ENCODE results near the gene RNF212.

Gene RNF212

DNA sequence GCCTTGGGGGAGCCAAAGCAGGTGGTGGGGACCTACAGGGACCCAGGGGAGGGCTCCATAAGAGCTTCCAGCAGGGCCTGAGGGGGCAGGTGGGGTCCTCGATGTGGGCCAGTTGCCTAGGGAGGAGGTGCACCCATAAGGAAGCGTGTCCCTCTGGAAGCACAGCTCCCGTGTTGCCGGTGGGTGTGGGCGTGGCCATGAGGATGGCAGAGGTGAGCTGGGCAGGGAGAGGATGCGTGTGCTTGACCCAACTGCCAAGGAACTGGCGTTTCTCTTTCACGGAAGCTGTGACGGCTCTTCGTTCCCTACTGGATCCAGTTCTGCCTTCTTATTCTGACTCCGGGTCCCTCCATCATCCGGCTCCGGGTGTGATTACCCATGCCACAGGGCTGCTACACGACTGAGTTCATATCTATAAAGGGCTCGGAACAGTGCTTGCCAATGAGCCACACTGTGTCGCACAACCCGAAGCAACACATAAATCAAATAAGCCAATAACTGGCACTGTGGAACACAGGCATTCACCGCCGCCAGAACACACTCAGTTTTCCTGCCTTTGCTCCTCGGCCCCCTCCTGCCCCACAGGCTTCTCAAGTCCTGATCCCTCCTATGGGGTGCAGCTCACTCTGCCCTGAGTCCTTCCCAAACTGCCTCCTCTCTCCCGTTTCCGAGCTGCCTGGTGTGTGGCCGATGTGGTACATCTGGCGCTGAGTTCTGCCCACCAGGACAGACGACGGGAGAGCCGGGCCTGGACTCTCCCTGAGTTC, 35.5 kb downstream of the RNF212 start:
- peaks cover 21% of the 10 kb centered on the region for H3K27me3 Mint-ChIP-seq
- peaks cover 27% of the 10 kb centered on the region for H3K4me1 Mint-ChIP-seq (ENCODE audit: low read depth)
- H3K4me3 Mint-ChIP-seq: no peak overlapping the region
- no peaks in the 10 kb centered on the region for H3K9me3 Mint-ChIP-seq
- H3K36me3 Mint-ChIP-seq (ENCODE audit: low read depth): no peaks in the 10 kb centered on the region
- no peak overlapping the region for H3K27ac Mint-ChIP-seq
- intact Hi-C loops (cut with micrococcal nuclease): no loop called here

GRCh38 chr4:1075809-1076699, 37.3 kb downstream of the RNF212 start:
- Mint-ChIP-seq H3K36me3 (ENCODE audit: low read depth) (no peaks in the 10 kb centered on the region), H3K9me3 (no peaks in the 10 kb centered on the region), H3K4me1 (ENCODE audit: low read depth) (peaks cover 10% of the 10 kb centered on the region), H3K27ac (no peak overlapping the region), H3K27me3 (peaks cover 24% of the 10 kb centered on the region), H3K4me3 (no peak overlapping the region)
- intact Hi-C loops (cut with micrococcal nuclease): no loop called here

GRCh38 chr4:1075225-1075624, 38.1 kb downstream of the RNF212 start:
- no peaks in the 10 kb centered on the region for H3K36me3 Mint-ChIP-seq (ENCODE audit: low read depth)
- no peaks in the 10 kb centered on the region for H3K9me3 Mint-ChIP-seq
- H3K27me3 Mint-ChIP-seq: peaks cover 25% of the 10 kb centered on the region
- no peak overlapping the region for H3K4me3 Mint-ChIP-seq
- no peak overlapping the region for H3K27ac Mint-ChIP-seq
- intact Hi-C loops (cut with micrococcal nuclease): no loop called here
- H3K4me1 Mint-ChIP-seq (ENCODE audit: low read depth): peaks cover 5% of the 10 kb centered on the region

- no peak overlapping the region for H3K27ac Mint-ChIP-seq
- intact Hi-C loops (cut with micrococcal nuclease): no loop called here
- H3K36me3 Mint-ChIP-seq (ENCODE audit: low read depth): no peaks in the 10 kb centered on the region
- peaks cover 29% of the 10 kb centered on the region for H3K27me3 Mint-ChIP-seq
- no peaks in the 10 kb centered on the region for H3K9me3 Mint-ChIP-seq
- peaks cover 5% of the 10 kb centered on the region for H3K4me1 Mint-ChIP-seq (ENCODE audit: low read depth)
- no peak overlapping the region for H3K4me3 Mint-ChIP-seq
These were observed 39.3 kb downstream of the RNF212 start for GRCh38 chr4:1074077-1074476.

DNA sequence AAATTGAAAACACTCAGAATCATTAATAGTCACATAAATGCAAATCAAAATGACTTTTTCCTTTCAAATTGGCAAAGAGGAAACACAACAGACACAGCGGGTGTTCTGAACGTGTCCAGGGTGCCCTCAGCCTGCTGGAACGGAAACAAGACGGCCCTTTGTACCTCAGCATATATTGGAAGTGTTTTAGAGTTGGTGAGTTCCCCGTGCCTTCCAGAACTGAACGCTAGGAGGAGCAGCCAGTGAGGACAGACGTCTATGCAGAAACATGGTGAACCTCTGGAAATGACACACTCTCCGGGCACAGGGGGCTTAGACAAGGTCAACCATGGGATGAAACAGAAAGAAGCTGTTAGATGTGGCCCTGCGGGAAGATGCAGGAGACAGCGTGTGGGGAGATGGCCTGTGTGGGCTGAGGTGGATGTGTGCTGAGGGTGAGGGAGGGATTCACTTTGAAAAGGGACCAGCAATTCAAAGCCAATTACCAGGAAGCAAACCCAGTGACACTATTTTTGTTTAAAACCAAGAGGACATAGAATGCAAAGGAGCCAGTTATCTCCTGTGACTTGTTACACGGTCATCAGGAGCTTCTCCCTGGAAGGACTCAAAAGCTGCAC, 40.4 kb downstream of the RNF212 start:
- H3K27me3 Mint-ChIP-seq: peaks cover 31% of the 10 kb centered on the region
- peaks cover 5% of the 10 kb centered on the region for H3K4me1 Mint-ChIP-seq (ENCODE audit: low read depth)
- intact Hi-C loops (cut with micrococcal nuclease): no loop called here
- no peaks in the 10 kb centered on the region for H3K36me3 Mint-ChIP-seq (ENCODE audit: low read depth)
- no peaks in the 10 kb centered on the region for H3K9me3 Mint-ChIP-seq
- H3K27ac Mint-ChIP-seq: no peak overlapping the region
- H3K4me3 Mint-ChIP-seq: no peak overlapping the region

DNA sequence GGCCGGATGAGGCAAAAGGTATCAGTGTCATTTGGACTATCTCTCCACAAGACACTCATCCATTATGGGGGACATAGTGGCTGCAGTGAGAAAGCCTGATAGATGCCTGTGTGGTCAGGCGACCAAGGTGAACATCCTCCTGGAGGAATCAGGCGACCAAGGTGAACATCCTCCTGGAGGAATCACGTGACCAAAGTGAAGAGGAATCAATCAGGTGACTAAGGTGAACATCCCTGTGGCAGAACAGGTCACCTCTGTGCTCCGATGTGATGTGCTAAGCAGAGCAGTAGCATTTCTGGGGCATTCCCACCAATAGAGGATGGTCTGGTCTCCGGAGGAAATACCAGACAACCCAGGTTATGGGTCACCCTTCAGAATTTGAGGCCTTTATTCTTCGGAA, 44.0 kb downstream of the RNF212 start:
- H3K27ac Mint-ChIP-seq: no peak overlapping the region
- peaks cover 45% of the 10 kb centered on the region for H3K27me3 Mint-ChIP-seq

DNA sequence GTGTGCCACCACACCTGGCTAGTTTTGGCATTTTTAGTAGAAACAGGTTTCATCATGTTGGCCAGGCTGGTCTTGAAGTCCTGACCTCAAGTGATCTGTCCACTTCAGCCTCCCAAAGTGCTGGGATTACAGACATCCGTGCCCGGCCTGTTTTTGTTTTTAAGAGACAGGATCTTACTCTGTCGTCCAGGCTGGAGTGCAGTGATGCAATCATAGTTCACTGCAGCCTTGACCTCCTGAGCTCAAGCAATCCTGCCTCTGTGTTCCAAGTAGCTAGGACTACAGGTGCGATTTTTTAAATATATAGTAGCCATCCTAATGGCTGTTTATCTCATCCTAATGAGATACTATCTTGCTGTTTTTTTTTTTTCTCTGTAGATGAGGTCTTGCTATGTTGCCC, 47.6 kb downstream of the RNF212 start:
- intact Hi-C loops (cut with micrococcal nuclease): no loop called here
- H3K27me3 Mint-ChIP-seq: peaks cover 63% of the 10 kb centered on the region
- no peaks in the 10 kb centered on the region for H3K36me3 Mint-ChIP-seq (ENCODE audit: low read depth)
- no peaks in the 10 kb centered on the region for H3K4me1 Mint-ChIP-seq (ENCODE audit: low read depth)
- H3K4me3 Mint-ChIP-seq: no peak overlapping the region
- H3K9me3 Mint-ChIP-seq: no peaks in the 10 kb centered on the region
- H3K27ac Mint-ChIP-seq: no peak overlapping the region

More for the DNA sequence above, 44.0 kb downstream of the RNF212 start:
- H3K4me1 Mint-ChIP-seq (ENCODE audit: low read depth): peaks cover 5% of the 10 kb centered on the region
- no peaks in the 10 kb centered on the region for H3K9me3 Mint-ChIP-seq
- H3K36me3 Mint-ChIP-seq (ENCODE audit: low read depth): no peaks in the 10 kb centered on the region
- no peak overlapping the region for H3K4me3 Mint-ChIP-seq
- intact Hi-C loops (cut with micrococcal nuclease): no loop called here

- Mint-ChIP-seq H3K4me3 (no peak overlapping the region), H3K36me3 (ENCODE audit: low read depth) (no peaks in the 10 kb centered on the region), H3K9me3 (no peaks in the 10 kb centered on the region), H3K27ac (no peak overlapping the region), H3K4me1 (ENCODE audit: low read depth) (no peaks in the 10 kb centered on the region), H3K27me3 (peaks cover 54% of the 10 kb centered on the region)
- intact Hi-C loops (cut with micrococcal nuclease): no loop called here
These were observed 50.9 kb downstream of the RNF212 start for GRCh38 chr4:1062419-1062818.

DNA sequence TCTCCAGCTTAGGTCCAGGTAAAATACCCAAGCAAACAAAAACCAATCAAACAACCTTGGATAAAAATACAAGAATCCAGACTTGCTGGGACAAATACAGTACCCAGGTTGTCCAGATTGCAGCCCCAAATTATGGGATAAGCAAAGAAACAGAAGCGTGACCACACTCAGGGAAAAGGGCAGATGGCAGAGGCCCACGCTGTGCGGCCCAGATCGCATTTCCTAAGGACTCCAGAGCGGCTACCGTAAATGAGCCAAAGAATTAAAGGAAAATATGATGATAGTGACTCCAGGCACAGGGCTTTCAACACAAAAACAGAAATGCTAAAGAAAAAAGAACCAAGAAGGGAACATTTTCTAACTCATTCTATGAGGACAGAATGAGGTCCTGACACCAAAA, 51.6 kb downstream of the RNF212 start:
- Mint-ChIP-seq H3K36me3 (ENCODE audit: low read depth) (no peaks in the 10 kb centered on the region), H3K27ac (no peak overlapping the region), H3K27me3 (peaks cover 59% of the 10 kb centered on the region), H3K4me3 (no peak overlapping the region), H3K4me1 (ENCODE audit: low read depth) (no peaks in the 10 kb centered on the region), H3K9me3 (no peaks in the 10 kb centered on the region)
- intact Hi-C loops (cut with micrococcal nuclease): no loop called here

DNA sequence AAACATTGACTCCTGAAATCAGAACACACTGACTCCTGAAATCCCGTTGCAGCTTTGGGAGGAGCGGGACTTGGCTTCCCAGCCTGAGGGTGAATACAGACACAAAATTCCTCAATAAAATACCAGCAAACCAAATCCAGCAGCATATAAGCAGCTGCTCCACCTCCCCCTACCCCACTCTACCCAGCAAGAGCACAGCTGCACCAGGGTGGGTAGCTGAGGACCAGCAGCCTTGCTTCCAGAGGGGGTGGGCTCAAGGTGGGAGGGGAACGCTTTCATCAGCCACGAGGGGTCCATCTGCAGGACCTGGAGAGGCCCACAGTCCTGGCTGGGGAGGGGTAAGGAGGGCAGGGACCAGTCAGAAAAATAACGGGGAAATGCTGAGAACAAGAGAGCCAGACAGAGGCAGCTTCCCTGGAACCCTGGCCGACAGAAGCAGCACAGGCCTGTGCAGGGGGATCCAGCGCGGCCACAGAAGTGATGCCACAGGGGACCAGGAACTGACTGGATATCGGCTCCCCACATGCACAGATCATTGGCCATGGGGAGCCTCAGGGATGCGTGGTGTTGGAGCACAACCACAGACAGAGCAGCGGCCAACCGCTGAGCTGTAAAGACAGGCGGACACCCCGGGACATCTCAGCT, 52.2 kb downstream of the RNF212 start:
- H3K4me1 Mint-ChIP-seq (ENCODE audit: low read depth): peaks cover 3% of the 10 kb centered on the region
- H3K27ac Mint-ChIP-seq: no peak overlapping the region
- no peak overlapping the region for H3K4me3 Mint-ChIP-seq
- H3K9me3 Mint-ChIP-seq: no peaks in the 10 kb centered on the region
- peaks cover 58% of the 10 kb centered on the region for H3K27me3 Mint-ChIP-seq
- intact Hi-C loops (cut with micrococcal nuclease): no loop called here
- no peaks in the 10 kb centered on the region for H3K36me3 Mint-ChIP-seq (ENCODE audit: low read depth)

GRCh38 chr4:1060621-1061020, 52.7 kb downstream of the RNF212 start:
- no peak overlapping the region for H3K27ac Mint-ChIP-seq
- intact Hi-C loops (cut with micrococcal nuclease): no loop called here
- H3K4me1 Mint-ChIP-seq (ENCODE audit: low read depth): peaks cover 8% of the 10 kb centered on the region
- no peaks in the 10 kb centered on the region for H3K36me3 Mint-ChIP-seq (ENCODE audit: low read depth)
- H3K27me3 Mint-ChIP-seq: peaks cover 62% of the 10 kb centered on the region
- H3K9me3 Mint-ChIP-seq: no peaks in the 10 kb centered on the region
- no peak overlapping the region for H3K4me3 Mint-ChIP-seq

DNA sequence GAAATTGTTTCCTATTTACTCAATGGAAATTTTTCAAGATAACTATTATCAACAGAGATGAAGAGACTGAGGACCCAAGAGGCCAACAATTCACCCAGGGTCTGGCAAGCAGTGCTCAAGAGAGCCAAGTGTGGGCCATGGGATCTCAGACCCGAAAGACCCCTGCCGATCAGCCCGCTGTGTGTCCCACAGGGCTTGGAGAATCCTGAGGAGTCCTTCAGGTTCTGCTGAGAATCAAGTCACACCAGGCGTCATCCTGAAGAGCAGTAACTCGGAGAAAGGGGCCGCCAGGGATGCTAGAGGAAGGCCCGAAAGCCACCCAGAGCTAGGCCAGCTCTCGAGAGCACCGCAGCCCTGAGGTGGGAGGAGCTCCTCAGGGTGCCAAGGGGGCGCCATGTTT, 53.2 kb downstream of the RNF212 start:
- H3K9me3 Mint-ChIP-seq: no peaks in the 10 kb centered on the region
- no peak overlapping the region for H3K27ac Mint-ChIP-seq
- intact Hi-C loops (cut with micrococcal nuclease): no loop called here
- no peak overlapping the region for H3K4me3 Mint-ChIP-seq
- no peaks in the 10 kb centered on the region for H3K36me3 Mint-ChIP-seq (ENCODE audit: low read depth)
- peaks cover 63% of the 10 kb centered on the region for H3K27me3 Mint-ChIP-seq
- H3K4me1 Mint-ChIP-seq (ENCODE audit: low read depth): peaks cover 9% of the 10 kb centered on the region

- Mint-ChIP-seq H3K27ac (no peak overlapping the region), H3K27me3 (peaks cover 61% of the 10 kb centered on the region), H3K4me1 (ENCODE audit: low read depth) (peaks cover 9% of the 10 kb centered on the region), H3K4me3 (no peak overlapping the region), H3K36me3 (ENCODE audit: low read depth) (no peaks in the 10 kb centered on the region), H3K9me3 (no peaks in the 10 kb centered on the region)
- intact Hi-C loops (cut with micrococcal nuclease): no loop called here
These were observed 54.2 kb downstream of the RNF212 start for GRCh38 chr4:1058997-1059665.

Measured in dendritic cell treated with granulocyte-macrophage colony-stimulating factor and Interleukin-4, amounts not matched to agents 40 ng/mL and 50 ng/mL, for 4 days (primary cell).